NOMO-1 treated with dmso at 0.1 percent for 144 hours (cell line): Measurements from ENCODE around the gene RNMT.
"Not testable (repeated sequence)": the region's sequence is repeated elsewhere in the genome, so short reads cannot be mapped to it uniquely, and the experiment has no call there.

Experiments used
- DNase-seq: peaks from one replicate; lab custom pipeline; 2025; ENCODE audit not compliant: unreplicated experiment; lab: John Stamatoyannopoulos, UW

Gene RNMT

DNA sequence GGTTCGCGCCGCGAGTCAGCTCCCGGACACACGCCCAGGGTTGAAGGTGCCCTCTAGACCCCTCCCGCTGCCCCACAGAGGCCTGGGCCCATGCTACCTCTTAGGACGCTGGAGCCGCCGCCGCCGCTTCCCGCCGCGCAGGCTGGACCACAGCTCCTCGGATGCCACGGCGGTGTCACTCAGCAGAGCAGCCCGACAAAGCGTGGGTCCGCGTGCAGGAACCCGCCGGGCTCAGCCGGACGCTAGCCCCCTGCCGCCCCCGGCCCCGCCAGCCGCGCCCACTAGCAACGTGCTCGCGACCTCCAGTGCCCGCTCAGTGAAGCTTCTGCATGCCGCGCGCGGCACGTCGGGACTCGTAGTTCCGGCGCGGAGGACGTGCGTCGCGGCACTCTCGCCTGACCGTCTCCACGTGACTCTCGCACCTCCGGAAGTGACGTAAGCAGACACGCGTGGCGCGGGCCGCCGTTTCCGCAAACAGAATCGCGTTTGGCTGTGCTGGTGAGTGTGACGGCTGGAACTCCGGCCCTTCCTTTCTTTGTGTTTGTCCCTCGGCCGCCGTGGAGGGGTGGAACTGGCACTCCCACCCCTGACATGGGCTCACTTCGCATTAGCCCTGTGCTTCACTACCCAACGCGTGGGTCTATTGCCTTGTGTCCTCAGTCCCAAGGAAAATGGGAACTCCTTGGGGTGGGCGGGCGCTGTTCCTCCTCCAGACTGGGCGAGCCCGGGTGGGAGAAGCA, at the start of gene RNMT, which contains the start of gene FAM210A:
Gene RNMT, plus strand, starts transcription at position 442 of the 740 bp plus-strand sequence. CDS start 4,845 bp downstream, outside the sequence.
Gene FAM210A, minus strand, starts transcription at position 327 of the 740 bp plus-strand sequence. CDS start 44,481 bp downstream, outside the sequence.
- DNase-seq: peak; percentile 91

DNA sequence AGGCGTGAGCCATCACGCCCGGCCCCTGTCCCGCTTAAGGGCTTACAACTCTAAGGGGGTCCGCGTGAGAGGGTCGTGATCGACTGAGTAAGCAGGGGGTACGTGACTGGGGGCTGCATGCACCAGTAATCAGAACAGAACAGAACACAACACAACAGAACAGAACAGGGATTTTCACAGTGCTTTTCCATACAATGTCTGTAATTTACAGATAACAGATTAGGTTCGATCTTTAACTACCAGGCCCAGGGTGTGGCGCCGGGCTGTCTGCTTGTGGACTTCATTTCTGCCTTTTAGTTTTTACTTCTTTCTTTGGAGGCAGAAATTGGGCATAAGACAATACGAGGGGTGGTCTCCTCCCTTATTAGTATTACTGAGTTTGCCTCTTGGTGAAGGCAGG, 49.1 kb upstream of the RNMT start:
- DNase-seq: not testable (repeated sequence)

DNA sequence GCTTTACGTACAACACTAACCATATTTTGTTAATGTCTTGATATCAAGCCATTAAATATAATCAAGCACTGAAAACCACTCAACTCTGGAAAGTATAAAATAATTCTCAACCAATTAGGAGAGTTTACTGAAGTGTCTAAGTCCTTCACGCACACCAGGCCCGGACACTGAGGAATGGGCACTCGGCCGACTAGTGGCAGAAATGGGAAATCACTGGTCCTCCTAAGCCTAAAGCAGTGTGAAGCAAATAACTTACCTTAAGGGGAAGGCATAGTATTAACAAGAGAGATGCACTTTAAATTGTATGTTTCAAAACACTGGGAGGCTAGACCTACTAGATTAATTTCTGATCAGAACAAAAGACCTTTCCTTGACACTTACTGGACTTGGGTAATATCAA, 45.9 kb upstream of the RNMT start:
- no peak for DNase-seq

DNA sequence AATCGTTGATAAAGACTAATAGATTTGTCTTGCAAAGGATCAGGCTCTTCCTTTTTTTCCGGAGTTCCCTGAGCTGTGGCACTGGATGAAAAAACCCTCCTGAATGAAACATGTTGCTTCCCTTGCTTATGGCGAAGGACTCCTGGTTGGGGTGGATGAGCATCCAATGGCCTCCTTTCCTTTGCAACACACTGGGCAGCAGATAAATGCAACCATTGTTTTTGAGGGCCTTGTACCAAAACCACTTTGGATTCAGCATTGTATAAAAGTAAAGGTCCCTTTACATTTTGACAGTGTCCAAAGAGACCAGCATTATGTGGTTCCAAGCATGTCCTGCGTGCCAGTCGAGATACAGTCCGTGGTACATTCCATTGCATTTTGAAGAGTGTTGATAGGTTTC, 44.8 kb upstream of the RNMT start:
- no peak for DNase-seq

DNA sequence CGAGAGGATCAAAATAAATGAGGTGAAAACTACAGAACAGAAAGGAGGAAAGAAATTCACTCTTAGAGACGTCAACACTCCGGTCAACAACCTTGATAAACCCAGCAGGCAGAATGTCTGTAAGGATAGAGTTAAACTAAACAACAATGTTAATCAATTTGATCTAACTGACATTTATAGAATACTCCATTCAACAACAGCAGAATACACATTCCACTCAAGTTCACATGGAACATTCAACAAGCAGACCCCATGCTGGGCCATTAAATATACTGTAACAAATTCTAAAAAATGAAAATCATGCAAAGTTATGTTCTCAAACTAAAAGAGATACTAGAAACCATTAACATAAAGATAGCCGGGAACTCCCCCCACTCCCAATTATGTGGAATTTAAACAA, 41.9 kb upstream of the RNMT start:
- no peak for DNase-seq

DNA sequence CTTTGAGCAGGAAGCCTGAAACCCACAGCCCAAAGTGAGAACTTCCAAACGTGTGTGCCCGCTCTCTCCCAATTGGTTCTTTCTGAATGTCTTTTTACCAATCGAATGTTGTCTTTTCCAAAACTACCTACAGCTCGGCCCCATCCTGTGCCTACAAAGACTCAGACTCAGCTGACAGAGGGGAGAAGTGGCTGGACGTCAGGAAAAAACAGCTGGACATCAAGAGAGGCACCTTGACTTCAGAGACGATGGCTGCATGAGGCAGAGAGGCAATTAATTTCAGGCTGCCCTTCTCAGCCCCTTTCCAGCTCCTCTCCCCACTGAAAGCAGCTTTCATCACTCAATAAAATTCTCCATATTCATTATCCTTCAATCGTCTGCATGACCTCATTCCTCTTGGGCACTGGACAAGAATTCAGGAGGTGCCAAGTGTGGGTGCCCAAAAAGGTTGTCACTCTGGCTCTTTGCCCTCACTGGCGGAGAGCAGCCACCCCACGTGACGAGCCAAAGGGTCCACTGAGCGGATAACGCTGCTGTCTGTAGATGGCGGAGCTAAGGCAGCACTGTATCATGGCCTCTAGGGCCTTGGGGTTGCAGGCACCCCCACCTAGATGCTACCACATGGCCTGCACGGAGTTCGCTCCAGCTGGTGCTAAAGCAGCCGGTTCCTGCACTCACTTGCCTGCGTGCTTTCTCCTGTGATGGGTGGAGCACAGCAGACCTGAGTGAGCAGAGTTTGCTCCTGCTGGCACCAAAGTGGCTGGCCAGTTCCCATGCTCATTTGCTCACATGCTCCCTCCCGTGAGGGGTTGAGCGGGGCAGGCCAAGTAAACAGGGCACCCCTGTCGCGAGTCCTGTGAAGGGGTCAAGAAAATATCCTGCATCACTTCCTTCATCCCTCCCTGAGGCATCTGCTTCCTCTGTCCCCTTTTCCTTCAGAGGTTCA, 38.0 kb upstream of the RNMT start:
- no peak for DNase-seq

DNA sequence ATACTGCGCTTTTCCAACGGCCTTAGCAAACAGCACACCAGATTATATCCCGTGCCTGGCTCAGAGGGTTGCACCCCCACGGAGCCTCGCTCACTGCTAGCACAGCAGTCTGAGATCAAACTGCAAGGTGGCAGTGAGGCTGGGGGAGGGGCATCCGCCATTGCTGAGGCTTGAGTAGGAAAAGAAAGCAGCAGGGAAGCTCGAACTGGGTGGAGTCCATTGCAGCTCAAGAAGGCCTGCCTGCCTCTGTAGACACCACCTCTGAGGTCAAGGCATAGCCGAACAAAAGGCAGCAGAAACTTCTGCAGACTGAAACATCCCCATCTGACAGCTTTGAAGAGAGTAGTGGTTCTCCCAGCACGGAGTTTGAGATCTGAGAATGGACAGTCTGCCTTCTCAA, 36.4 kb upstream of the RNMT start:
- DNase-seq: not testable (repeated sequence)

DNA sequence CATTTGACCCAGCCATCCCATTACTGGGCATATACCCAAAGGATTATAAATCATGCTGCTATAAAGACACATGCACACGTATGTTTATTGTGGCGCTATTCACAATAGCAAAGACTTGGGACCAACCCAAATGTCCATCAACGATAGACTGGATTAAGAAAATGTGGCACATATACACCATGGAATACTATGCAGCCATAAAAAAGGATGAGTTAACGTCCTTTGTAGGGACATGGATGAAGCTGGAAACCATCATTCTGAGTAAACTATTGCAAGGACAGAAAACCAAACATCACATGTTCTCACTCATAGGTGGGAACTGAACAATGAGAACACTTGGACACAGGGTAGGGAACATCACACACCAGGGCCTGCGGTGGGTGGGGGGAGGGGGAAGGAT, 31.1 kb upstream of the RNMT start:
- DNase-seq: not testable (repeated sequence)

DNA sequence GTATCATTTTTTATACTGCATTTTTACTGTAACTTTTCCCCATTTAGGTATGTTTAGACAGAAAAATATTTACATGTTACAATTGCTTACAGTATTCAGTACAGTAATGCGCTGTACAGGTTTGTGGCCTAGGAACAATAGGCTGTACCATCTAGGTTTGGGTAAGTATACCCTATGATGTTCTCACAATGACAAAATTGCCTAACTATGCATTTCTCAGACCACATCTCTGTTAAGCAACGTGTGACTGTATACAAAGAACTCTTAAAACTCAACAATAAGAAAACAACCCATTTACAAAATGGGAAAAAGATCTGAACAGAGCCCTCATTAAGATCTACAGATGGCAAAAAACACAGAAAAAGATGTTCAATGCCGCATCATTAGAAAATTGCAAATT, 29.5 kb upstream of the RNMT start:
- DNase-seq: no peak

DNA sequence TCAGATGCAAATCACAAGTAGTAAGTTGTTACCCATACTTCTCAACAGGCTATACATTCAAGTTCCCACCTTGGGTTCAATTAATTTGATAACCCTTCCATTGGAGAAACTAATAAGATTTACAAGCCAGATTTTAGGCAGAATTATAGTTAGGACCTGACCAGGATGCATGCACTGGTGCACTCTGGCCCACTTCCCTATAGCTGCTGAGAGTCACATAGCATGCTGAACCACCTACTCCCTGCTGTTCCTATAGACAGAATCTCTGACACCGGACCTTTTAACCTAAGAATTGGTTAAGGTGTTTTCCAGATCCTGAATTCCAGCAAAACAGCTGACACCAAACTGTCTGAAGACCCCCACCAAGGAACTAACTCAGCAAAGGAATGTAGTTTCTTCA, 26.3 kb upstream of the RNMT start:
- DNase-seq: no peak

DNA sequence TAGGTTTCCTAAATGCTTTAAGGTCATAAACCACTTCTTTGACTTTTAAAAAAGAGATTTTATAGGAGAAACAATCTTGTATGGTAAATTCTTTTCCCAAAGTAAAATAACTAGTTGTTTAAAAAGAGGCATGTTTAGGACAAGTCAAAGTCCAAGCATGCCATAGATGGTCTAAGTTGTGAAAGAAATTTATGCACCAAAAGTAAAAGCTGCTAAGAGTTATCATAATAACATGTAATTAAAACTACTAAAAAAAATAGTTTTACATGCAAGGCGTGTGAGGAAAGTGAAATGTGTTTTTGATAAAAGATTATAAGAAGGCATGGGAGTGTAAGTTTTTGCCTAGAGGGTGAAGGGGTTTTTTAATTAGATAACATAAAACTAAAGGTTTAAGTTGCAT, 22.6 kb upstream of the RNMT start:
- no peak for DNase-seq

DNA sequence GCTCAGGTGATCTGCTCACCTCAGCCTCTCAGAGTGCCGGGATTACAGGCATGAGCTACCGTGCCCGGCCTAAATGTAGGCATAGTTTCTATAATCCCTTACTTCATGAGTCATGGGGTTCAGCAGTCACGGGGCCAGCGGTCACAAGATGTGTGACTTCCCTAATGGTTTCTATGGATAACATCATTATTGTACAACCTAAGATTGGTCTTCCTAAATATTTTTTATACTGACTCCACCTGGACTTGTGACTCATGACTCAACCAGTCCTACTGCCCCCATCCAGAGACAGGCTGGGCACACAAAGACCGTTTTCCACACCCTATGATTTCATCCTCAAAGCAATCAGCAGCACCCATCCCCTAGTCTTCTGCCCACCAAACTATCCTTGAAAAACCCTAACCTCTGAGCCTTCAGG, 16.1 kb upstream of the RNMT start:
- DNase-seq: no peak

DNA sequence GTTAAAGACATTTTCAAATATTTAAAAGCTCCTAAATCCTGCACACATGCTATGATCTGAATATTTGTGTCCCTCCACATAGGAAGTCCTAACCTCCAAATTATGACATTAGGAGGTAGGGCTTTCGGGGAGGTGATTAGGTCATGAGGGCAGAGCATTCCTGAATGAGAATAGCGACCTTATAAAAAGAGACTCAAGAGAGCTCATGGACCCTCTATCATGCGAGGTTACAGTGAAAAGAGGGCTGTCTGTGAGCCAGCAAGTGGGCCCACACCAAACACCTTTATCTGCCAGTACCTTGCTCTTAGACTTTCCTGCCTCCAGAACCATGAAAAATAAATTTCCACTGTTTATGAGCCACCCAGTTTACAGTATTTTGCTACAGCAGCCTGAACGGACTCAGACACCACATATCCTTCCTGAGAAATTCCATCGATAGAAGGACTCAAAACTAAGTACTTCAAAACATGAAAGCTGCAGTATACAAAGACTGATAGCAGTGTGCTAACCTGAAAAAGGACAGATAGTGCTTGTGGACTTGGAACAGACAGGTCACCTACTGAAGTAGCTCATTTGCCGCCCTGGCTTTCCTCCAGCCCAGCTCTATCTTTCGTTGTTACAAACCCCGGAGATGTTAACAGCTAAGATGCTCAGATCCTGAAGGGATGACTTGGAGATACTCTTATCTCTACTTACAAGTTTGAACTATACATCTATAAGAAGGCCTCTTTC, 13.9 kb upstream of the RNMT start:
- DNase-seq: no peak

DNA sequence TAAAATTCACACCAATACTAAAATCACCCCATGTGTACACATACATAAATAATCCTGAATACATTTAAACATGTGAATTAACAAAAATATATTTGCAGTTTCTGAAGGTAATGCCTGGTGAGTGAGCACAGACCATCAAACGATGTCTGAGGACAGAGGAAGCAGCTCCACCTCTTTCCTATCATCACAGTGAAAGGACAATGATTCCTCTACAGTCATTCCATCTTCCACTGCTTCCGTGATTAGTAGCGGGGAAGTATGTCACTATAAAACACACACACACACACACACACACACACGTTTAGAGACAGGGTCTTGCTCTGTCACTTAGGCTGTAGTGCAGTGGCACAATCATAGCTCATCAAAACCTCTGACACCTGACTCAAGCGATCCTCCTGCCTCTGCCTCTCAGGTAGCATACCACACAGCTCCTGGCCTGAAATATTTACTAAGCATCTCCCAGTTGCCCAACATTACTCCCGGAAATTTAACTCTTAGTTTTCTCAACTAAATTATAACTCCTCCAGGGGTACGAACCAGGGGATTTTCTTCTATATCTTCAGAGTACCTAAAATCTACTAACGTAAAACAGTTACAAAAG, 12.9 kb upstream of the RNMT start:
- DNase-seq: no peak

DNA sequence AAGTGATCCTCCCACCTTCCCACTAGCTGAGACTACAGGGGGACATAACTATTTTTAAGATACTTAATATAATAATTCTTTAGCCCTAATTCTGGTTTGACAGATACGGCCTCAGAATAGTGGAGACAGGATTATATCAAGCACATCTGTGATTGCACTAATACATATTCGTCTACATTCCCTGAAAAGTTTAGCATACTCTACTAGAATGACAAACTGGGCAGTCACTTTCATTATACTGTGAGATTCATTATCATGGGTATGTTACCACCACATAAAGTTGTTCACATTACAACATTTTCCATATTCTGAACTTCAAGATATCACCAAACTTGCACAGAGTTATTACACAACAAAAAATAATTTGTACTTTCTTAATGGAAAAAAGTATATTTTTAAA, 11.1 kb upstream of the RNMT start:
- DNase-seq: no peak

DNA sequence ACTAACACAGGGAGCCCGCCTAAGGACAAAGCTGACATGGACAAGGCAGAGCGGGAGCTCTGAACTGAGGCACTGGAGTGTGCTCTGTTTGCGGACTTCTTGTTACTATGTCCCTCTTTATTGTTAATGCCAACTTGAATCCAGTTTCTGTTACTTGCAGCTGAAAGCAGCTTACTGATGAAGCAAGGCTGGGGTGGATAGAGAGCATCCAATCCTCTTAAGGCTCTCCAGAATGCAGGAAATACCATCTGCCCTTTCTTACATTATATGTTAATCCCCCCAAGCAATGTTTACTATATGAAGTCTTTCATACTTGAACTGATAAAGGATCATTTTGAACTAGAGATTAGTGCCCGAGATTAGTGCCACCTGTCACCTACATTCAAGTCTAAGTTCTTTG, 9.6 kb upstream of the RNMT start:
- no peak for DNase-seq

DNA sequence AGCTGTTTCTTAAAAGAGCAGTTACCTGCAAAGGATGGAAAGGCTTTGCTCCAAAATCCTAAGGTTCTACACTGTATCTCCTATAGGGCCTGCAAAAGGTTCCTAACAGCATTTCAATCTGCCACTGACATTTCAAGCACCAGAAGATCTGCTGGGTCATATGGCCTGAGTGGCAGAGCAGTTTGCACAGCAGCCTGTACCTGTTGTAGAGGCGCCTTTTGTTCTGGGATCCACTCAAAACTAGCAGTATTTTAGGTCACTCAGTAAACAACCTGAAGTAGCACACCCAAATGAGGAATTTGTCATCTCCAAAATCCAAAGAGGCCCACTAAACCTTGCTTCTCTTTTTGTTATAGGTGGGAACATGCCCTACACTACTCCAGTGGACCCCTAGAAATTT, 6.3 kb upstream of the RNMT start:
- no peak for DNase-seq

DNA sequence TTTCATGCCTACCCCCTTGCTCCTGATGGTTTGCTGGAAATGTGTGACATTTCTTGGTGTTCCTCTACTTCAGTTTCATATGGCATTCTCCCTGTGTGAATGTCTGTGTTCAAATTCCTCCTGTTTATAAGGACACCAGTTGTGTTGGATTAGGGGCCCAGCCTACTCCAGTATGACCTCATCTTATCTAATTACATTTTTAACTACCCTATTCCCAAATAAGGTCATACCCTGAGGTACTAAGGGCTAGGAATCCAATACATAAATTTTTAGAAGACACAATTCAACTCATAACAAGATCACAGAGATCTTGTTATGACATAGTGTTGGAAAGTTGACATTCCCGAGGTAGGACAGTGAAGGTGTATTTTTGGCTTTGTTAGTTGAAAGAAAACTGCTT, 5.6 kb upstream of the RNMT start:
- no peak for DNase-seq

DNA sequence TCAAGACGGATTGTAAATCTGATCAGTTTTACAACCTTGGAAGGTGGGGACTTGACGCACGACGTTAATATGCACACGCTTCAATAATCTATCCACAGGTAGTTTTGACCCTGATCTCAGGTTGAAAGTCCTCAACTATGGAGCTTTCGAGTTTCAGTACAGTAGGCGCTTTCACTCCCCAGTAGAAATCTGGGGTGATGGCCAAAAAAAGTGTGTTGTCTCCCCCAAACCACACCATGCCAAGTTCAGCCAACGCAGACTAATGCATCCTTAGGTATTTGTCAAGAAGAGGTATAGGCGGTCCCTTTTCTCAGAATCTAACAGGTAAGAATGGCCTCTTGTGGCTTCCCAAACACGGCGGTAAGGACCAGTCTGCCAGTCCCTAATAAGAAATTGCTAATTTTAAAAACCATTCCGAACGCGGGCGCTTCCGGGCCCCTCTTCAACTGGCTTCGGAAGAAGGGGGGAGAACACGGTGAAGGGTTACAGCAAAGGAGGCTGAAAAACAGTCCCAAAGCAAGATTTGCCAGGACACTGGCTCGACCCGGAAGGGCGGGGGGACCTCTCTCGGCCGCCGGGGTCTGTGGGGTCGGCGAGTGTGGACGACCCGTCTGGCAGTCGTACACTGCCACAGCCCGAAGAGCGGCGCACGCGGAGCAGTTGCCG, 774 bp upstream of the RNMT start:
- no peak for DNase-seq

DNA sequence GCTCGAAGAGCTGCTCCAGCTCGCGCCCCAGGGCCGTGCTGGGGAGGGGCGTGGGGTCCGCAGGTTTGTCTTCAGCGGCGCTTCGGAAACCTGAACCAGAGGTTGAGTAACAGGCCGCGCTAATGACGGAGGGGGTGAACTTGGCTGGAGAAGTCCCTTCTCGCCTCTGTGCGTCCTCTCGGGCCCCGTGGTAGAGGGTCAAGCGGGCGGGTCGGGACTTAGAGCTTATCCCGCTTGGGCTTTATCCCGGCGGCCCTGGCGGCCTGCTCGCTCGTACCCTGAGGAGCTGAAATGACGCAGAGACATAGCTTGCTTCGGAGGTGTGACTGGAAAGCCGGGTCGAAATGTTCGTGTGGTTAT, 479 bp downstream of the RNMT start:
- DNase-seq: no peak

DNA sequence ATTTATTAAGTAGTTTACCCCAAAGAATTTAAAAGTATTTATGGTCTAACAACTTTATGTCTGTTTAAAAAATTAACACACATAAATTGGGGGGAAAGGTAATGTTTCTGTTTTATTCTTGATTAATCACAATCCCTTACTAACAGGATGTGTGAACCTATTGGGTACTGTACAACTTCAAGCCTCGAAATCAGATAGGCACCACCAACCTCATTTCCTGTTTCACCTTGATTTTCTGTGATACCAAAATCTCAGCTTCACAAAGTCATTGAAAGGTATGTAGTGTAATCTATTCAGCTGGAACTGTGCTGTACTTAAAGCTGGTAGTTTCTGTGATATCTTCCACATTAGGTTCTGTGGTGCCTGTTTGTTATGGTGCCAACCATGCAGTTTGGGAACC, 4.0 kb downstream of the RNMT start:
- DNase-seq: no peak
